SK-N-SH treated with all-trans-retinoic acid at 6 μM for 48 hours (cell line): ENCODE results near the gene GRIK4.

Source experiments
- ATAC-seq: fragments of 200-7000 bp; cut with Tn5 transposase; 3 replicates; pipeline ENCODE4 v1.9.1; 2020; ENCODE audit warnings: mild to moderate bottlenecking, moderate library complexity
- ARNTL ChIP-seq: fragments of 450-650 bp; formaldehyde crosslinking; IDR thresholded peaks from 2 replicates; pipeline ENCODE4 v1.5.0; 2020; ENCODE audit warnings: low read depth, mild to moderate bottlenecking, moderate library complexity, borderline replicate concordance
- BACH2 ChIP-seq: fragments of 250-450 bp; sonication (Bioruptor Pico); IDR thresholded peaks from 2 replicates; pipeline ENCODE4 v1.9.0; 2021; ENCODE audit warnings: mild to moderate bottlenecking, borderline replicate concordance
- CREB5 ChIP-seq: fragments of 250-450 bp; sonication (Bioruptor Pico); IDR thresholded peaks from 2 replicates; pipeline ENCODE4 v1.5.1; 2020; ENCODE audit warnings: low read depth, mild to moderate bottlenecking, moderate library complexity
- CSDC2 ChIP-seq: fragments of 250-450 bp; sonication (Bioruptor Pico); IDR thresholded peaks from 2 replicates; pipeline ENCODE4 v1.5.0; 2020; ENCODE audit warnings: mild to moderate bottlenecking, moderate library complexity
- CSRNP3 ChIP-seq: fragments of 250-450 bp; sonication (Bioruptor Pico); IDR thresholded peaks from 2 replicates; pipeline ENCODE4 v1.5.1; 2021; ENCODE audit warnings: mild to moderate bottlenecking, moderate library complexity
- ESRRG ChIP-seq: fragments of 250-450 bp; sonication (Bioruptor Pico); IDR thresholded peaks from 2 replicates; pipeline ENCODE4 v1.6.1; 2021; ENCODE audit warnings: mild to moderate bottlenecking
- GLIS3 ChIP-seq: fragments of 250-450 bp; sonication (Bioruptor Pico); IDR thresholded peaks from 2 replicates; pipeline ENCODE4 v1.5.0; 2020; ENCODE audit warnings: mild to moderate bottlenecking, moderate library complexity
- ISL1 ChIP-seq: fragments of 250-450 bp; sonication (Bioruptor Pico); IDR thresholded peaks from 2 replicates; pipeline ENCODE4 v2.1.2; 2022; ENCODE audit warnings: mild to moderate bottlenecking, moderate library complexity
- OSR1 ChIP-seq: fragments of 250-450 bp; sonication (Bioruptor Pico); IDR thresholded peaks from 2 replicates; pipeline ENCODE4 v1.8.0; 2022; ENCODE audit warnings: moderate library complexity, mild to moderate bottlenecking, inconsistent platforms
- PATZ1 ChIP-seq: fragments of 250-450 bp; sonication (Bioruptor Pico); IDR thresholded peaks from 2 replicates; pipeline ENCODE4 v1.8.0; 2020; ENCODE audit warnings: mild to moderate bottlenecking, moderate library complexity, borderline replicate concordance
- POU6F1 ChIP-seq: fragments of 250-450 bp; sonication (Bioruptor Pico); IDR thresholded peaks from 2 replicates; pipeline ENCODE4 v1.8.0; 2021; ENCODE audit warnings: low read depth, mild to moderate bottlenecking, moderate library complexity, borderline replicate concordance
- PPARA ChIP-seq: fragments of 250-450 bp; sonication (Bioruptor Pico); IDR thresholded peaks from 2 replicates; pipeline ENCODE4 v1.5.0; 2020; ENCODE audit warnings: mild to moderate bottlenecking, borderline replicate concordance
- SNAI2 ChIP-seq: fragments of 250-450 bp; sonication (Bioruptor Pico); IDR thresholded peaks from 2 replicates; pipeline ENCODE4 v1.5.0; 2020; ENCODE audit warnings: mild to moderate bottlenecking, moderate library complexity
- TCF4 ChIP-seq: fragments of 250-450 bp; sonication (Bioruptor Pico); IDR thresholded peaks from 2 replicates; pipeline ENCODE4 v1.8.0; 2021; ENCODE audit warnings: mild to moderate bottlenecking, moderate library complexity, borderline replicate concordance
- TOX ChIP-seq: fragments of 250-450 bp; sonication (Bioruptor Pico); IDR thresholded peaks from 2 replicates; pipeline ENCODE4 v1.8.0; 2021; ENCODE audit warnings: mild to moderate bottlenecking, moderate library complexity, borderline replicate concordance
- TSHZ2 ChIP-seq: fragments of 250-450 bp; sonication (Bioruptor Pico); IDR thresholded peaks from 2 replicates; pipeline ENCODE4 v1.5.0; 2020; ENCODE audit warnings: mild to moderate bottlenecking, moderate library complexity
- ZC3H10 ChIP-seq: fragments of 250-450 bp; sonication (Bioruptor Pico); IDR thresholded peaks from 2 replicates; pipeline ENCODE4 v1.5.1; 2021; ENCODE audit warnings: mild to moderate bottlenecking, moderate library complexity
- ZFP3 ChIP-seq: fragments of 250-450 bp; sonication (Bioruptor Pico); IDR thresholded peaks from 2 replicates; pipeline ENCODE4 v1.5.0; 2020; ENCODE audit warnings: mild to moderate bottlenecking, moderate library complexity
- ZNF565 ChIP-seq: fragments of 450-650 bp; formaldehyde crosslinking; conservative IDR thresholded peaks from 2 replicates; pipeline ENCODE4 v1.5.0; 2020; ENCODE audit warnings: low read depth, mild to moderate bottlenecking, moderate library complexity
- ZNF70 ChIP-seq: fragments of 450-650 bp; formaldehyde crosslinking; IDR thresholded peaks from 2 replicates; pipeline ENCODE4 v1.5.0; 2020; ENCODE audit warnings: mild to moderate bottlenecking, moderate library complexity
- ZNF8 ChIP-seq: fragments of 450-650 bp; formaldehyde crosslinking; IDR thresholded peaks from 2 replicates; pipeline ENCODE4 v1.5.0; 2020; ENCODE audit warnings: mild to moderate bottlenecking, moderate library complexity

GRIK4 gene

GRCh38 chr11:120842195-120842594, 330.6 kb downstream of the GRIK4 start:
- TF ChIP-seq BACH2 (CRISPR knock-in tag), result no peak
- no peak for TF ChIP-seq PPARA (CRISPR knock-in tag)
- TF ChIP-seq ZNF70, result no peak
- TF ChIP-seq CSDC2 (CRISPR knock-in tag), result no peak
- no peak for TF ChIP-seq ZNF8
- no peak for TF ChIP-seq TCF4 (CRISPR knock-in tag)
- TF ChIP-seq, all 23 proteins: peak for 0
- ATAC-seq, result no peak

- TF ChIP-seq CSRNP3 (CRISPR knock-in tag), result no peak
- TF ChIP-seq ZC3H10 (CRISPR knock-in tag), result no peak
- no peak for TF ChIP-seq BACH2 (CRISPR knock-in tag)
- TF ChIP-seq ZNF565 (CRISPR knock-in tag), result no peak
- TF ChIP-seq TOX (CRISPR knock-in tag), result no peak
- no peak for TF ChIP-seq TSHZ2
- TF ChIP-seq ESRRG (CRISPR knock-in tag), result no peak
- no peak for TF ChIP-seq ARNTL
- no peak for TF ChIP-seq TCF4 (CRISPR knock-in tag)
- no peak for TF ChIP-seq SNAI2 (CRISPR knock-in tag)
- TF ChIP-seq GLIS3 (CRISPR knock-in tag), result no peak
- no peak for TF ChIP-seq ISL1 (CRISPR knock-in tag)
- no peak for TF ChIP-seq CREB5 (CRISPR knock-in tag)
- TF ChIP-seq POU6F1, result no peak
- no peak for TF ChIP-seq ZNF70
- no peak for TF ChIP-seq PPARA (CRISPR knock-in tag)
- no peak for ATAC-seq
These were observed 341.9 kb downstream of the GRIK4 start for GRCh38 chr11:120853435-120853834.

- TF ChIP-seq GLIS3 (CRISPR knock-in tag) (no peak), ISL1 (CRISPR knock-in tag) (no peak), ZFP3 (CRISPR knock-in tag) (no peak), OSR1 (CRISPR knock-in tag) (no peak), ZNF565 (CRISPR knock-in tag) (no peak), PPARA (CRISPR knock-in tag) (no peak), CSDC2 (CRISPR knock-in tag) (no peak), ZNF70 (no peak), TCF4 (CRISPR knock-in tag) (no peak), TSHZ2 (no peak), TOX (CRISPR knock-in tag) (no peak), POU6F1 (no peak), ZNF8 (no peak), ZC3H10 (CRISPR knock-in tag) (no peak), BACH2 (CRISPR knock-in tag) (no peak), PATZ1 (CRISPR knock-in tag) (no peak), ESRRG (CRISPR knock-in tag) (no peak)
- no peak for ATAC-seq
These were observed 343.4 kb downstream of the GRIK4 start for GRCh38 chr11:120854988-120855387.
